GM13977 (cell line): ENCODE data around the gene NPFFR1.

Experiments
- DNase-seq: peaks from one replicate; pipeline ENCODE4 v3.0.0; 2012; ENCODE audit warnings: low spot score
- in situ Hi-C: fragments of 300-500 bp; cut with MboI; formaldehyde crosslinking; loops from one replicate; pipeline ENCODE4 v1.12.0; 2022; ENCODE audit warnings: low sequenced_read_pairs, low pct_unique_long_range_greater_than_20kb, mixed read lengths, inconsistent platforms; ENCODE audit not compliant: unreplicated experiment
- TF ChIP-seq, protein P1 (sequence below): IDR thresholded peaks from 2 replicates; pipeline ENCODE4 v1.5.1; 2012; ENCODE audit warnings: mild to moderate bottlenecking, control low read depth; ENCODE audit not compliant: insufficient read depth; ENCODE audit errors: extremely low read depth, missing control alignments

Gene NPFFR1

GRCh38 chr10:70309661-70310060 lies 25.9 kb upstream of the NPFFR1 start:
- TF ChIP-seq, protein P1, sequence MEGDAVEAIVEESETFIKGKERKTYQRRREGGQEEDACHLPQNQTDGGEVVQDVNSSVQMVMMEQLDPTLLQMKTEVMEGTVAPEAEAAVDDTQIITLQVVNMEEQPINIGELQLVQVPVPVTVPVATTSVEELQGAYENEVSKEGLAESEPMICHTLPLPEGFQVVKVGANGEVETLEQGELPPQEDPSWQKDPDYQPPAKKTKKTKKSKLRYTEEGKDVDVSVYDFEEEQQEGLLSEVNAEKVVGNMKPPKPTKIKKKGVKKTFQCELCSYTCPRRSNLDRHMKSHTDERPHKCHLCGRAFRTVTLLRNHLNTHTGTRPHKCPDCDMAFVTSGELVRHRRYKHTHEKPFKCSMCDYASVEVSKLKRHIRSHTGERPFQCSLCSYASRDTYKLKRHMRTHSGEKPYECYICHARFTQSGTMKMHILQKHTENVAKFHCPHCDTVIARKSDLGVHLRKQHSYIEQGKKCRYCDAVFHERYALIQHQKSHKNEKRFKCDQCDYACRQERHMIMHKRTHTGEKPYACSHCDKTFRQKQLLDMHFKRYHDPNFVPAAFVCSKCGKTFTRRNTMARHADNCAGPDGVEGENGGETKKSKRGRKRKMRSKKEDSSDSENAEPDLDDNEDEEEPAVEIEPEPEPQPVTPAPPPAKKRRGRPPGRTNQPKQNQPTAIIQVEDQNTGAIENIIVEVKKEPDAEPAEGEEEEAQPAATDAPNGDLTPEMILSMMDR = no peak
- no peak for DNase-seq
- in situ Hi-C loops = no loop called here

DNA sequence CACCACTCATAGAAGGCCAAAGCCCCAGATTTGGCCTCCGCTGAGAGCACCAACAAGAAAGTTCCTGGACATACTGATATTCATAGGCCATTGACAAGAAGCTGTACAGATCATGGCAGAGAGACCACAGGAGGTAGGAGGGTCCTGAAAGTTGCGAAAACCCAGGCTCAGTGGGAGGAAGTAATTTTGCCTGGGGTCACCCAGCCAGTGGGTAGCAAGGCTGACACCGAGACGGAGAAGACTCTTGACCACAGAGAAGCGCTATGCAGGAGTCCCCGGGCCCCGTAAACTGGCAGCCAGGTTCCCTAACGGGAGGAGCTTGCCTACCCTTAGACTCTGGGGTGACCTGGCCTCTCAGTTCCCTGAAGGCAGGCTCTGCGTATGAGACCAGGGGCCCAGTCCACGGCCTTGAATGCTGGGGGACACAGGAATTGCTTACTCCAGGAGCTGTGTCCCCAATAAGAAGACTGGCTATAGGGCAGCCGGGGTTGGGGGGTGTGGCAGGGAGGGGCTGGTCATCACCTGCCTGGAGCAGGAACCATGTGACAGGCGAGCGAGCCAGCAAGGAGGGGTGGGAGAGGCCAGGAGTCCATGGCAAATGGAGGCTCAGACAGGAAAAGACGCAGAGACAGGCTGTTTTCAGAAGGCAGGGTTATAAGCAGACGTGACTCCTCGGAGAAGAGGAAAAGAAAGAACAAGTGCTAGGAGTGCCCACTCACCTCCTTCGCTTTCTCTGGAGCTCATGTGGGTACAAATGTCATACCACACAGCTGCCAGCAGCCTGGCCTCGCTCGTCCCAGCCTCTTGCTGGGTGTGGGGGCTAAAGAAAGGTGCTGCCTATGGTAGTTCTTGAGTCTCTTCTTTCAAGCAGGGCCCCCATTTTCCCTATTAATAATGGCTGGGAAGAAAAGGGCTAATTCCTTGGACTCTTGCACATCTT lies 24.6 kb upstream of the NPFFR1 start:
- TF ChIP-seq, protein P1 = no peak
- no peak for DNase-seq

DNA sequence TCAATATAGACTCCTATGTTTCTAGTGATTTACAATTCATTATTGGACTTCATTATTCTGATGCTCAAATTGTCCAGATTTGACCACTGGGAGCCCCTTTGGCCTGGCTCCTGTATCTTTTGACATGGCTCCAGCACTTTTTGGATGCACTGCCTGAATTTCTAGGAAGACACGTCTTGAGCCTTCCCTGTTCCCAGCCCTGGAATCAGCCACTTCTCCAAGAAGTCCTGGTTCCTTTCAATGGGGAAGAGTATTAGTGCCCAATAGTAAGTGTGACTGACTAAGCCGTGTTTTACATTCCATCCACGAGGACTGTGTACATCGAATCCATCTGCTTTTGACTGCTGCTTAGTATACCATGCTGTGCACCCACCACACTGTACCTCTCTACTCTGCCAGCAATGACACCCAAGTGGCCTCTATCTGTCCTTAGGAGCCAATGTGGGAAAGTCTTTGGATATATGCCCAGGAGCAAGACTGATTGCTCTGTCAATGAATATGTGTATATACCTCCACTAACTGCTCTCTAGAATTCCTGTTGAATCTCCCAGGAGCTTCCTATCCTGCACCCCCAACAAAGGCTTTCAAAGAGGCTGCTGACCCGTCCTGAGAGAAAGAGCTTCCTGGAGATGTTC lies 23.2 kb upstream of the NPFFR1 start:
- TF ChIP-seq, protein P1 = no peak
- in situ Hi-C loops = no loop called here

More for the DNA sequence above, 24.6 kb upstream of the NPFFR1 start:
- in situ Hi-C loops = no loop called here

GRCh38 chr10:70306181-70306705 lies 22.4 kb upstream of the NPFFR1 start:
- in situ Hi-C loops = no loop called here
- TF ChIP-seq, protein P1 = no peak
- no peak for DNase-seq

More for the DNA sequence above, 23.2 kb upstream of the NPFFR1 start:
- no peak for DNase-seq

- in situ Hi-C loops = no loop called here
- TF ChIP-seq, protein P1 = no peak
- no peak for DNase-seq
Observed at GRCh38 chr10:70303730-70304129, 19.9 kb upstream of the NPFFR1 start.

DNA sequence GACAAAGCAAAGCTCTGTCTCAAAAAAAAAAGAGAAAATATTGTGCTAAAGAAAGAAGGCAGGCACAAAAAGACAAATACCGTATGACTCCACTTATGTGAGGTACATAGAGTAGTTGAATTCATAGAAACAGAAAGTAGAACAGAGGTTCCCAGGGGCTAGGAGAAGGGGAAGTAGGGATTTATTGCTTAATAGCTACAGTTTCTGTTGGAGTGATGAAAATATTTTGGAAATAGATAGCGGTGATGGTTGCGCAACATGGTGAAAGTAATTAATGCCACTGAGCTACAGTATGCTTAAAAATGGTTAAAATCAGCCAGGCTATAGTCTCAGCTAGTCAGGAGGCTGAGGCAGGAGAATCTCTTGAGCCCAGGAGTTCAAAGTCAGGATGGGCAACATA lies 18.5 kb upstream of the NPFFR1 start:
- in situ Hi-C loops = no loop called here
- TF ChIP-seq, protein P1 = no peak
- no peak for DNase-seq
